Nephron (organoid): ENCODE measurements around the gene MPEG1.

ENCODE experiments used
- H3K27ac Mint-ChIP-seq, 3 experiments: 2 replicates each; pipeline ENCODE4 v1.8.0; 2020; ENCODE audit warnings: mixed read lengths in 3 of 3, mild to moderate bottlenecking in 2 of 3, moderate library complexity in 1 of 3
- H3K27me3 Mint-ChIP-seq: 2 replicates; pipeline ENCODE4 v1.8.0; 2021; ENCODE audit warnings: low read depth, mild to moderate bottlenecking, moderate library complexity, mixed read lengths
- H3K36me3 Mint-ChIP-seq: 2 replicates; pipeline ENCODE4 v1.8.0; 2020; ENCODE audit warnings: low read depth, mixed read lengths
- H3K4me1 Mint-ChIP-seq: 2 replicates; pipeline ENCODE4 v1.8.0; 2020; ENCODE audit warnings: mixed read lengths
- H3K4me3 Mint-ChIP-seq, 3 experiments: 2 replicates each; pipeline ENCODE4 v1.8.0; 2020; ENCODE audit warnings: mild to moderate bottlenecking in 3 of 3, mixed read lengths in 3 of 3, moderate library complexity in 2 of 3
- H3K9me3 Mint-ChIP-seq: 2 replicates; pipeline ENCODE4 v1.8.0; 2020; ENCODE audit warnings: mixed read lengths
- TF ChIP-seq, protein P1 (sequence below), 3 experiments: fragments of 200-600 bp; sonication (generic); IDR thresholded peaks; one replicate each; pipeline ENCODE4 v1.5.0; 2021; ENCODE audit warnings: antibody characterized with exemption in 3 of 3; ENCODE audit not compliant: unreplicated experiment in 3 of 3

MPEG1 gene

DNA sequence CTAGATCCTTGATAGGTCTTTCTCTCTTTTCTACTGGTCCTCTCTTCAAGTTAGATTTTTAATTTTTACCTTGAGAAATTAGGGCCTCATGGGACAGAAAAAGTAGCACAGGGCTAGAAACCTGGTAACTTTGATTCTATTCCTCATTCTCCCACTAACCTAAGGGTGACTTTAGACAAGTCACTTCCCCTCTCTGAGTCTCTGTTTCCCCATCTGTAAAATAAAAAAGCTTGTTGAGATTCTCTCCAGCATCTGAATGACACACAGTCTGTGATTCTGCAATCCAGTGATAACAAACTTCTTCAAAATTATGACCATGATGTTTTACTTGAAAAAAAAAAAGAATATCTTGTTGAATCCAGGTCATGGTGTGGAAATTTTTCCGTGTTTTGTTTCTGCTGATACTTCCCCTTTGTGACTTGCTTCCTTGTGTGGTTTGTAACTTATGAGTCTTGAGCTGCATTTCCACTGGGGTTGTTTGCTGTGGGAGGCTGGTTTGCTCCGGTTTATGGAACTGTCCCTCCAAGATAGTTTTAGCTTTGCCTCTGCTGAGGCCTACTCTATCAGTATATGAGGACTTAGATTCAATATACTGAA is 9.8 kb upstream of the MPEG1 start:
- TF ChIP-seq, protein P1, sequence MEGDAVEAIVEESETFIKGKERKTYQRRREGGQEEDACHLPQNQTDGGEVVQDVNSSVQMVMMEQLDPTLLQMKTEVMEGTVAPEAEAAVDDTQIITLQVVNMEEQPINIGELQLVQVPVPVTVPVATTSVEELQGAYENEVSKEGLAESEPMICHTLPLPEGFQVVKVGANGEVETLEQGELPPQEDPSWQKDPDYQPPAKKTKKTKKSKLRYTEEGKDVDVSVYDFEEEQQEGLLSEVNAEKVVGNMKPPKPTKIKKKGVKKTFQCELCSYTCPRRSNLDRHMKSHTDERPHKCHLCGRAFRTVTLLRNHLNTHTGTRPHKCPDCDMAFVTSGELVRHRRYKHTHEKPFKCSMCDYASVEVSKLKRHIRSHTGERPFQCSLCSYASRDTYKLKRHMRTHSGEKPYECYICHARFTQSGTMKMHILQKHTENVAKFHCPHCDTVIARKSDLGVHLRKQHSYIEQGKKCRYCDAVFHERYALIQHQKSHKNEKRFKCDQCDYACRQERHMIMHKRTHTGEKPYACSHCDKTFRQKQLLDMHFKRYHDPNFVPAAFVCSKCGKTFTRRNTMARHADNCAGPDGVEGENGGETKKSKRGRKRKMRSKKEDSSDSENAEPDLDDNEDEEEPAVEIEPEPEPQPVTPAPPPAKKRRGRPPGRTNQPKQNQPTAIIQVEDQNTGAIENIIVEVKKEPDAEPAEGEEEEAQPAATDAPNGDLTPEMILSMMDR (IDR thresholded peaks at IDR 0.05; ENCODE audit: unreplicated experiment in 3 of 3), result no peak
- Mint-ChIP-seq H3K4me1 (no peaks in the 10 kb centered on the region), H3K27ac (no peak overlapping the region), H3K9me3 (no peaks in the 10 kb centered on the region), H3K27me3 (peaks cover 4% of the 10 kb centered on the region), H3K36me3 (no peaks in the 10 kb centered on the region), H3K4me3 (no peak overlapping the region)

DNA sequence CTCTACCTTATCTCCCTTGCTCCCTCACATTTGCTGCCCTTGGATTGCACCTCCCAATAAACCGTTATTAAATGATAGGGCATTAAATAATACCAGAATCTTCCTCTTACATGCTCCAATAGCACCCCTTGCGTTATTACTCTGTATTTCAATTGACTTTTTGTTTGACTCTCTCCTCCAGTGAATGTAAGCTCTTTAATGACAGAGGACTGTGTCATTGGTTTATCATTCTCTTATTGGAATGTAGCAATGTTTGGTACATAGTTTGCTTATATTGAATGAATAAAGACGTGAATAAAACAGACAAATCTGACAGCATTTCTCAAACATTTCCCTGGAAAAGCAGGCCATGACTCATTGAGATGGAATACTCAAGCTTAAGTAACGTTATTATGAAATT is 8.7 kb upstream of the MPEG1 start:
- H3K27me3 Mint-ChIP-seq, result peaks cover 4% of the 10 kb centered on the region
- TF ChIP-seq, protein P1 (IDR thresholded peaks at IDR 0.05; ENCODE audit: unreplicated experiment in 3 of 3), result no peak
- H3K36me3 Mint-ChIP-seq, result no peaks in the 10 kb centered on the region
- no peaks in the 10 kb centered on the region for H3K9me3 Mint-ChIP-seq
- H3K4me1 Mint-ChIP-seq, result no peaks in the 10 kb centered on the region
- H3K27ac Mint-ChIP-seq, result no peak overlapping the region
- H3K4me3 Mint-ChIP-seq, result no peak overlapping the region

DNA sequence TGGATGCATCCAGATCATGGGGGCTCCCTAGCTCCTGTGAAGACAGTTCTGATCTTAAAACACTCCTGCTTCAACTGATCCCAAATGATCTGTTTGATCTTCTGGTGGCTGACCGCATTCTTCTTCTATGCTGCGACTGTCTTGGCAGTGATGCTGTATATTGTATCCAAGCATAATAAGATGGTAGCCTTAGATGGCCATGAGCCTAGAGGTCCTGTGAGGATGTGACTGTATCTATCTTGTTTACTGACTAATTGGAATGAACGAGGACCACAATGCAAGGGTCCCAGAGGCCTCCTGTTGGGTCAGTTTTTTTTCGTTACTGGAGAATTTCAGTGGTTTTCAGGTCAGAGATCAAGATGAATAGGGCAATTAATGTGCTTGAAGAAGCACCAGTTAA is 7.1 kb upstream of the MPEG1 start:
- Mint-ChIP-seq H3K4me3 (no peak overlapping the region), H3K27me3 (peaks cover 4% of the 10 kb centered on the region), H3K36me3 (no peaks in the 10 kb centered on the region), H3K27ac (no peak overlapping the region), H3K4me1 (no peaks in the 10 kb centered on the region), H3K9me3 (no peaks in the 10 kb centered on the region)
- TF ChIP-seq, protein P1 (IDR thresholded peaks at IDR 0.05; ENCODE audit: unreplicated experiment in 3 of 3), result no peak

DNA sequence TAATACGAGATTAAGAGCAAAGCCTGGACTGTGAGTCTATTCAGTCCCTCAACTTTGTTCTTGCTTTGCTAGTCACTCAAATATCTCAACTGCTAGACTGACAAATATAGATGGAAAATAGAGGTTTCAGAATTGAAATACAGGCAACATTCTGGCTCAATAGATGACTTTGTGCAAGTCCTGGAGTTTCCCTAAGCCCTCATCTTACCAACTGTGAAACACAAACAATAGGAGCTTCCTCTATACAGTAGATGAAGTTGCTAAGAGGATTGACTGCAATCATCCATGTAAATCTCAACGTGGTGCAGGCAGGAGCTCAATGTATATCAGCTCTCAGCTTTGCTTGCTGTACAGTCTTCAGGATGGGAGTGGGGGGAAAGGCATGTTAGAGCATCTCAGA is 6.2 kb upstream of the MPEG1 start:
- Mint-ChIP-seq H3K27ac (no peak overlapping the region), H3K4me3 (no peak overlapping the region), H3K9me3 (no peaks in the 10 kb centered on the region), H3K27me3 (peaks cover 7% of the 10 kb centered on the region), H3K36me3 (no peaks in the 10 kb centered on the region), H3K4me1 (no peaks in the 10 kb centered on the region)
- TF ChIP-seq, protein P1 (IDR thresholded peaks at IDR 0.05; ENCODE audit: unreplicated experiment in 3 of 3), result no peak

DNA sequence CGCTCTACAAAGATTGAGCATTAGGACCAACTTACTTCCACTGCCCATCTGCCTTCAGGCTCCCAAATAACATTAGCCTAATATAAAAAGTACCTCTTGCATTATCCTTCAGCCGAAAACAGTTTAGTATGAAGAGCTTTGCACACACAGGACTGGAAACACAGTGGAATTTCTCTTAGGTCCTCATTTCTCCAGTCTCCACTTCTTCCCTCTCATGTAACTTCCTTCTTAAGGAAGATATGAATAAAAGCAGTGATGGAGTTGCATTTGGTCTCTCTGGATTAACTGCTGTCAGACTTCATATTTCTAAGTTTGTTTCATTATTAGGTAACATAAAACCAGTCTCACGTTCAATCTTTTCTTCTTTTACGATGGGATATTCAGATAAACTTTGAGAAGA is 5.6 kb upstream of the MPEG1 start:
- H3K27ac Mint-ChIP-seq, result no peak overlapping the region
- H3K36me3 Mint-ChIP-seq, result no peaks in the 10 kb centered on the region
- H3K9me3 Mint-ChIP-seq, result no peaks in the 10 kb centered on the region
- H3K4me1 Mint-ChIP-seq, result no peaks in the 10 kb centered on the region
- TF ChIP-seq, protein P1 (IDR thresholded peaks at IDR 0.05; ENCODE audit: unreplicated experiment in 3 of 3), result no peak
- peaks cover 7% of the 10 kb centered on the region for H3K27me3 Mint-ChIP-seq
- H3K4me3 Mint-ChIP-seq, result no peak overlapping the region
